HG02943 (cell line): ENCODE results near the gene AHNAK.
"Not testable (repeated sequence)": the region's sequence is repeated elsewhere in the genome, so short reads cannot be mapped to it uniquely, and the experiment has no call there.

Experiments
- ATAC-seq: cut with Tn5 transposase; IDR thresholded peaks from one replicate; pipeline ENCODE4 v1.9.1; 2021; ENCODE audit warnings: mild to moderate bottlenecking, low read depth, moderate library complexity; ENCODE audit not compliant: unreplicated experiment

The AHNAK gene

DNA sequence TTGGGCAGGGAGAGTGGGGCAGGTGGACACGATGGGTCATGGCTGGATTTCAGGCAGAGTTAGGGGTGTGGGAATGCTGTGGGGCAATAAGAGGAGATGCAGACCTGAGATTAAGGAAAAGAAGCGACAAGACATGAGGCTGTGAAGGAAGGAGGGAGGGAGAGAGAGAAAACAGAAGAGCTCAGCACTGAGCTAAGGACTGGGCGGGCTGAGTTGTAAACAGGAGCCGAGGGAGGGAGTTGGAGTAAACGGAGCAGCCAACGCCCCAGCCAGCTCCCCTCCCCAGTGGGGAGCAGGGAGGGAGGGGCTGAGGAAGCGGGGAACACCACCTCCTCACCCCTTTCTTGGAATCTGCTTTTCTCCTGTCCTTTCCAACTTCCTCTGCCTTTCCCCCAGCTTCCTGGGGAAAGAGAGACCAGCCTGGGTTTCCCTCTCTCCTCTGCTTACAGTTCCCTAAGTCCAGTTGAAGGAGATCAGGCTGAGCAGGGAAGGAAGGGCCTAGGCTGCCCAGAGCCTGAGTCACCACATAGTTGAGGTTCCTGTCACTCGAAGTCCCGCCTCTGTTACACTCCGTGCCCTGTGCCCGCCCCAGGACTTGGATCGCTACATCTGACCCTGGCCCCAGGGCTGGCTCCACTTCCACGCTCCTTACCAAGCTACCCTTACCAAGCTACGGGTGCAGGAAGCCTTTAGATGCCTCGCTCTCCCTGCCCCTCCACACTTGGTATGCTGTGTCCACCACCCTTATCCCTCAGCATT lies 6.7 kb upstream of the AHNAK start:
- ATAC-seq = no peak

- no peak for ATAC-seq
These were observed 6.0 kb upstream of the AHNAK start for GRCh38 chr11:62552485-62553079.

GRCh38 chr11:62550478-62550877 lies 3.9 kb upstream of the AHNAK start:
- not testable (repeated sequence) for ATAC-seq

DNA sequence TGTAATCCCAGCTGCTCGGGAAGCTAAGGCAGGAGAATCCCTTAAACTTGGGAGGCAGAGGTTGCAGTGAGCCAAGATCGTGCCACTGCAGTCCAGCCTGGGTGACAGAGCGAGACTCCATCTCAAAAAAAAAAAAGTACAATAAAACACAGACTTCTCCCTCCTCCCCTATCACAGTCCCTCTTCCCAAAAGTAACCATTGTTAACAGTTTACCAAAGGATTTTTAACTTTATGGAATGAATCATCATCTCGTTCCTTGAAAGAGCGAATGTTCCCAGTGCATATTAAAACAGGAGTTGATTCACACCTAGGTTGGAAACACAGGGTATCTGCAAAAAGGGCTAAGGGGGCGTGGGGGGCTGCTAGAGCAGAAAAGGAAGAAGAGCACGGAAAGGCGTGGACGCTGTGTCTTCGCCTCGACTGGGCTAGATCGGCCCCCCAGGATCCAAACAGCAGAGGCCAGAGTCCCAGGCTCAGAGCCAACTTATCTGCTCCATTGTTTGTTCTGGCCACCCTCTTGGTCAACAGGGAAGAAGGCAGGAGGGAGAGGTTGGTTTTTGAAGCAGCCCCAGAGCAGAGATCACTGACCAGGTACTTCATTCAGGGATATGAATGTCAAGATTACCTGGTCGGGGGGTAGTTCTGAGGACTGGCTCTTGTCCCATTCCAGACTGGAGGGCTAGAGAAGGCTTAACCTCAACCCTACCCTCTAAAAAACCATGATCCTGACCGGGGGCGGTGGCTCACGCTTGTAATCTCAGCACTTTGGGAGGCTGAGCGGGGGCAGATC lies 2.1 kb upstream of the AHNAK start:
- no peak for ATAC-seq

- no peak for ATAC-seq
These were observed 1.2 kb upstream of the AHNAK start for GRCh38 chr11:62547691-62548281.

DNA sequence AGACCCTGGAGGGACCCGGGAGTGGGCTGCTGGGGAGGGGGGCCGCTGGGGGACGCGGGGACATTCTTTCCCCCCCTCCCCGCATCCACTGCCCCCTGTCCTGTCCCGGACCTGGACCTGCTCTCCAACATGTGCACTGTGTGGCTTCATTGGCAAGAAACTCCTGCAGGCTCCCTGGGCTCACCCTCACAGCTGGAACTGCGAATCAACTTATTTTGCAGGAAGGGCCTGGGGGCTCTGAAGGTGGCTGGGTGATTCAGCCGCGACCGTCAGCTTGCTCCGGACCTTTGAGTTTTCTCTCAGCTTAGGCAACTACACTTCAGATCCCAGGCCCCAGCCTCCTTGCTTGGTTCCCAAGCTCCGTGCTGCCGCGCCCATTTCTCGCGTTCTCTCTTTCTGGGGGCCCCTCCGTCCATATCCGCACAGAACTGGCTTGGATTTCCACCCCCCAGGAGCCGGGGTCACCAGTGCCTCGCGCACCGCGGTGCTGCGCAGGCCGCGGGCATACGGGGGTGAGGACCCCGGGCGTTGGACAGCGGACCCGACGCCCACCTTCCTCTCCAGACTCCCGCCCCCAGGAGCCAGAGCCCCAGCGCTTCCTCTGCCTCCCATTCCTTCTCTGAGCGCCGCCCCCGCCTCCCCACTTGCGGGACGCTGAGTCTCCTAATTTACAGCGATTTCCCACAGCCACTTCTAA lies 471 bp upstream of the AHNAK start:
- ATAC-seq = no peak

- no peak for ATAC-seq
These were observed 966 bp downstream of the AHNAK start for GRCh38 chr11:62545437-62546243.

GRCh38 chr11:62544581-62545436 lies 1.8 kb downstream of the AHNAK start:
- ATAC-seq = no peak

DNA sequence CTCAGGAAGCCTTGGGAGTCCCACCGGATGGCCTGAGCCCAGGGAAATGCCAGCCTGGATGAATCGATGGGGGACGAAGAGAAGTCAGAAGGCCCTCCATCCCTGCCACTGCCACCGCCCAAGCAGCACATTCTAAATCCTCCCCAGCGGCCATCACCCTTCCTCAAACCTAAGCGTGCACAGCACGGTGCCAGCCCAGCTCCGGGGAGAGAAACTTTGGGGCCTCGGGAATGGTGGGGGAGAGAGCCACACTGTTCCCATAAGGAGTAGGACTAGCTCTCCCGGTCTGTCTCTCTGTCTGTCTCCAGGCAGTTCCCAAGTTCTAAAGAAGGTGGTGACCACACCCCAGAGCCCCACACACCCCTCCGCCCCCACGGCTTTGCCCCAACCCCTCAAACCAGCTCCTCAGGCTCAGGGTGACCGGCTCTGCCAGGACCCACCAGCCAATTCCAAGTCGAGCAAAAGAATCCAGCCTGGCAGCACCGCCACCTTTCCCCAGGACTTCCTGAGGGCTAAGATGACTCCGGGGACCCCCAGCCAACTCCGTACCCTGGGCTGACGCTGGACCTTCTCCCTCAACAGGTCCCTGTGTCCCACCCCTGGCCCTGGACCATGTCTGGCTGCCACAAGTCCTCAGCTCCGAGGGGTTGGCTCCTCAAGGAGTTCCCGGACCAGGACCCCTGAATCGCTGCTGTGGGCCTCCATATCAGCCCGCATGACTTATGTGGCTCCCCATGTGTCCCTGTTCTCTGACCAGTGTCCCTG lies 2.7 kb downstream of the AHNAK start:
- no peak for ATAC-seq

- ATAC-seq = no peak
These were observed 3.6 kb downstream of the AHNAK start for GRCh38 chr11:62542750-62543567.

GRCh38 chr11:62542111-62542745 lies 4.4 kb downstream of the AHNAK start:
- ATAC-seq = no peak

DNA sequence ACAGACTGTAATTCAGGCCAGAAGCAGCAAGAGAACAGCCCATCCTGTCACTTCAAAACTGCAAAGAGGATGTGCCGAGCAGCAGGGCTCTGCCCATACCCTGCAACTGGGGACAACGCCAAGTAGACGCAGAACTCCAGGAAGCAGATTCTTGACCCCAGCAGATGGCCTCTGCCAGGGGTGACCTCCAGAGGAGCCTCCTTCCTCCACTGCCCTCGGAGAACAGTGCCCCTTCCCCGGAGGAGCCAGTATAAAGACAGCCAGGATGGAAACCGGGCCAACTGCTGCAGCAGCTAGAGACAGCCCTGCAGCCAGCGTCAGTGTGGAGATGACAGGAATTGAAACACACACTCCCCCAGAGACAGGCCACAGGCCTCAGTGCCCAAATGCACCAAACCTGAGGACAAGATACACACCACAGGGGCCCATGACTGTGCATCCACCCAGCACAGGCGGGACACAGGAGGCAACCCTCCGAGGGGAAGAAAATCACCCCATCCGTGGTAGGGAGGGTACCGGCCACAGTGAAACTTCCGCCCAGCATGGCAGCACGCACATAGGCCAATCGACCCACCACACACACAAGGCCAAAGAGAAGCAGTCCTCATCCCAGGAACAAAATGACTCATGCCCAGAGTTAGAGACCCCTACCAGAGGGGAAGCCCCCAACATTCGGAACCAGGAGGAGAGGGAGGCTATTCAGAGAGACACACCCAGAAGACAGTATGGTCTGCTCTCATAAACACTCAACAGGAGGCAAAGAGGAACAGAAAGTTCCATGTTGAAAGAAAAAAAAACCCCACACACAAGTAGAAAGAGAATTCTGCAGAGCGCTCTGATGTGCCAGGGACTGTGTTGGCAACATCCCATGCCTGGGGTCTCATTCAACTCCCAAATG lies 5.6 kb downstream of the AHNAK start:
- ATAC-seq = no peak

DNA sequence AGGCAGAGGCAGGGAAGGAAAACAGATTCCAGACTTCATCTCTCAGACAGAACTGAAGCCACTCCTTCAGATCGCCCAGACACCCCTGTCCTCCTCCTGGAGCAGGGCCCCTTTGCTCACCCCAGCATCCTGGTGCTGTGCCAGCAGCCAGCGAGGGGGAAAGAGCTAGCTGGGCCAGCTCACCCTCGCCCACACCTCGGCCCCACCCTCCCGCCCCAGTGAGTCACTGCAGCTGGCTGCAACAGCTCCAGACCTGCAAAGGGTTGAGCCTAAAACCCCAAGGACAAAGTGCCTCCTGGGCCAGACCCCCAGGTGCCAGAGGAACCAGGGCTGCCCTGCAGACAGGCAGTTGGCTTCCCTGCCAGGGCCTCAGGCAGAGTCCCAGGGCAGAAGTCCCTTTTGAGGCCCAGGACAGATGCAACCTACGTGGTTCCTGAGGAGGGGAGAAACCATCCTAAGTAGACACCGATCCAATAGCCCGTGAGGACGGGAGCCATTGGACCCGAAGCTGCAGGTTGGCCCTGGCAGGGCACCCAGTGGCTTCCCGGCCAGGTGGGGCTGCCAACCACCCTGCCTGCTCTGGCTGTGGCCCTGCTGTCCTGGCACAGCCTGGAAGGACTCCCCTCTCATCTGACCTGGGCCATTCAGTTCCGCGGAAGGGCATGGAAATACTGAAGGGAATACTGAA lies 7.2 kb downstream of the AHNAK start:
- no peak for ATAC-seq

DNA sequence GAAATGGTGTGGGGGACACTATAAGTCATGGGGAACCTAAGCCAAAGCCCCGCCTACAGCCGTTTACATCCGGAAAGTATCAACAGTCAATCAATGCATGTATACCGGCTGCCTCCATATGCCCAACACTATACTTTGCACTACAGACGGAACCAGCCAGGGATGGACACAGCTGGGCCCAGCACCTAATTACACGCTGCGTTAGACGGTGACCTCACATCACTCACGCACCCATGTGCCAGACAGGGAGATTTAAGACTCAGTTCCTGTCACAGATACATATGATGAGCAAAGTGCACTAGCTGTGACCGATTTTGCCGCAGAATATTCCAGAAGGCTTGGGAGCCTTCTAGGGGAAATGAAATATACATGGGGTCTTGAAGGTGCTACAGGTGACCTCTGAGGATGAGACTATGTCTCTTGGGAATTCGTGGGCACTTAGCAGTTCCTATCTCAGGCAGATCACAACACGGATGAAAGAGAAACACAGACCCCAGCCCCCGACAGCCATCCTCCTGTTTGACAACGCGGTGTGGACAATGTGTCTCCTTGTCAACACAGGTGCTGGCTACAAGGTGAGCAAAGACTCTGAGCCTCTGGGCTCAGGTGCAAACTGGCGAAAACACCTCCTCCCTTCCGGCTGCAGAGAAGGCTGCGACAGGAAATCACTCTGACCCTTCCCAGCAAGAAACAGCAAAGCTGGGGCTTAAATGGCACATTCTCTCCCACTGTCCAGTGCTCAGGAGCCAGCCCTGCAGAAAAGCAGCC lies 8.0 kb downstream of the AHNAK start:
- no peak for ATAC-seq
